ENCODE measurements around the gene SGTA.
"Not testable (repeated sequence)": the region's sequence is repeated elsewhere in the genome, so short reads cannot be mapped to it uniquely, and the experiment has no call there.

SGTA gene

GRCh38 chr19:2792666-2793065 is 9.6 kb upstream of the SGTA start:
- not testable (repeated sequence) for DNase-seq

DNA sequence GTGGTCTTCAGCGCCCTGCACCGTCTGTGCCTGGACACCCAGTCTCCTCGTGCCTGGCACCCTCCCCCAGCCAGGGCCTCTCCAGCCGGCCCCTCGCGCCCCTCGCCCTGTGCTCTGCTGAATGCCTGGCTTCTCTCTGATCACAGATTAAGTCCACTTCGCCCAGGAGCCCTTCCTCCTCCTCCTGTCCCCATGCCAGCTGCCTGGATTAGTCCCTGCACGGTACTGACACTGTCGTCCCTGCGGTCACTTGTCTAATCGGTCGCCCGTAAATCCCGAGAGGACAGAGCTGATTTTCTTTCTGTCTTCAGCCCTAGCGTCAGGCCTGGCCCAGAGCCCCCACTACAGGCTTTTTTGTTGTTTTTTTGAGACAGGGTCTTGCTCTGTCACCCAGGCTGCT is 8.8 kb upstream of the SGTA start:
- no peak for DNase-seq

DNA sequence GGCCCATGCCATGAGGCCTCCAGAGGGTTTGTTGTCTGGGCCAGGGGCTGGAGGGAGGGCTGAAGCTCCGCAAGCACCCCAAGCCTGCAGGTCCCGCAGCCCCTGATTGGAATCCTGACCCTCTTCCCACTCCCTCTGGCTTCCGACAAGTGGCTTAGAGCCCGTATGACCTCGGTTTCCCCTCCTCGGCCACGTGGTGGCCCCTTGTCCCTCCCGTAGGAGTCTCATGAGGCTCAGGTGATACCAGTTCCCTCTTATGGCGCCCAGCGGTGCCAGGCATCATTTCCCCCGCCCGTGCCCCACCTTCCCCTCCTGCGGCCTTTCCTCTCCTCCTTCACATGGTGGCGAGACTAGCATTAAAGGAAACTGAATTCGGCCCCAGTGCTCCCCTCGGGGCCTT is 8.4 kb upstream of the SGTA start:
- no peak for DNase-seq

- no peak for DNase-seq
Measured at GRCh38 chr19:2790557-2791271, 7.6 kb upstream of the SGTA start.

DNA sequence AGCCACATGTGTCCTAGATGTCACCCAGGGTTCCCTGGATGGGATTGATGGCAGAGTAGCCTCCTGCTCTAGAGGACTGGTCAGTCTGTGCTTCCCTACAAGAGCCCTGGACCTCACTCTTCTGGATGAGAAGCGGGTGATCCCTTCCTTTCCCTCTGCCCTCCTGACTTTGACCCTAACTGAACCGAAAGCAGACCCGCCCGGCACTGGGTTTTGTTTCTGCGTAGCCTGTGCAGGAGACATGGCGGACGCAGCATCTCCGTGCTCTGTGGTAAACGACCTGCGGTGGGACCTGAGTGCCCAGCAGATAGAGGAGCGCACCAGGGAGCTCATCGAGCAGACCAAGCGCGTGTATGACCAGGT is 7.1 kb upstream of the SGTA start:
- DNase-seq = no peak

DNA sequence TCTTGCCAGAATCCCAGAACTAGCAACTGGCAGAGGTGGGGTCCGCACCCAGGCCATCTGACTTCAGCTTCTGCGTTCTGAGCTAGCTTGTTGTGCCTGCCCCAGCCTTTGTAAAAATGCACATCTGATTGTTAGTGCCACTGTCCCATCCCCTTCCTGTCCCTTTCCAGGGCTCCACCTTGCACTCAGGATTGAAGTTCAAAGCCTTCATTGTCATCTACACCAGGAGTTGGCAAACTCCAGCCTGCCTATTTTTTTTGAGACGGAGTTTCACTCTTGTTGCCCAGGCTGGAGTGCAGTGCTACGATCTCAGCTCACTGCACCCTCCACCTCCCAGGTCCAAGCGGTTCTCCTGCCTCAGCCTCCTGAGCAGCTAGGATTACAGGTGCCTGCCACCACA is 5.2 kb upstream of the SGTA start:
- no peak for DNase-seq

GRCh38 chr19:2787115-2787514 is 4.0 kb upstream of the SGTA start:
- no peak for DNase-seq

- peak; percentile 96 for DNase-seq
Measured at GRCh38 chr19:2785244-2785997, 2.3 kb upstream of the SGTA start, which contains the start of gene THOP1. Gene THOP1 (plus strand): TSS chr19:2785503. CDS start chr19:2785663, 160 bp downstream.

GRCh38 chr19:2783781-2784145 is 690 bp upstream of the SGTA start:
- no peak for DNase-seq

DNA sequence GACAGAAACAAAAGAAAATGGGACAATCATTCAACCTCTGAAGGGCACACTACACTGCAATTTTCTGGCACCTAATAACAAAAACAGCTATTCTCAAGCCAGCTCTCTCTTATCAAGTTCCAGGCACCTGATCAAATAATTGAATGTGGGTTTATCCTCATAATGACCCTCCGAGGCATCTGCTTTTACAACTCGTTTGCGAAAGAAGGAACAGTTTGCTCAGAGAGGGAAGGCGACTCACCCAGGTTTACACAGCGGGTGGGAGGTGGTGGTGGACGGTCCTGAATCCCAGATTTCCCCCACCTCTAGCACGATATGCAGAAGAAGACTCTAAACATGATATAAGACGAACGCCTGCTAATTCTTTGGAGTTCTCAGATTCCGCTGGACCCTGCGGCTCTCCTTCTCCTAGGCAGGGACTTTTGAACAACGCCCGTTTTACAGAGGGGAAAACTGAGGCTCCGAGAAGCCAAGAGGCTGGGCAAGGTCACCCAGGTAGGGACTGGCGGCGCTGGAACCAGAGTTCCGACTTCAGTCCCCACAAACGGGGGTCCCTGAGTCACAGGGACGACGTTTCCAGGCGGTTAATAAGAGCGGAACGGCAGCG is 641 bp downstream of the SGTA start:
- DNase-seq = no peak

- no peak for DNase-seq
Measured at GRCh38 chr19:2780284-2780683, 2.8 kb downstream of the SGTA start.

DNA sequence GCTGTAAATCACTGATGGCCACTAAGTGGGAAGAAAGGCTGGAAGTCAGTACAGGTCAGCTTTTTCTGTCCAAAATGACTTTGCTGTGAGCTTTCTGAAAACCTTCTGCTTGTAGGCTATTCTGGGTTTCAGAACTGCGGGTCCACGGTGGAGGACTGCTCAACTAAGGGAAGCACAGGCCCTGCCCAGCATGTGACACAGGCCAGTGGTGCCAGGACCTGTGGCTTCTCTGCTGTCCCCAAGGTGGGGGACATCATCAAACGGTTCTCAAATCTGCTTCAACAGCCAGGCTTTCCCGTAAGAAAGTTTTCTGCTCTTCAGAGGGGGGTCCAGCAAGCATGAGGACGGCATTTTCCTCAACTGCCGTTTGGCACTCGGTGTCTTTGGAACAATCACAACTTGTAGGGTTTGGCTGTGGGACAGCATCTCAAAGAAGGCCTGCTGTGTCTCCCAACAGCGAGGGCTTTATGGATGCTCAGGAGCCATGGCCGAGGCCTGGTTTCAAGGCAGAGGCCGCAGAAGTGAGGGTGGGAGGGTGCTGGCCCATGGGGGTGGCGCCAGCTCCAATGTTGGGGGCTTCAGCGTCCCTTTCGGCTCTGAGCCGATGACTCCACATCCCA is 3.8 kb downstream of the SGTA start:
- no peak for DNase-seq

GRCh38 chr19:2777952-2778683 is 5.0 kb downstream of the SGTA start:
- DNase-seq = no peak

- no peak for DNase-seq
Measured at GRCh38 chr19:2775556-2776430, 7.3 kb downstream of the SGTA start.

DNA sequence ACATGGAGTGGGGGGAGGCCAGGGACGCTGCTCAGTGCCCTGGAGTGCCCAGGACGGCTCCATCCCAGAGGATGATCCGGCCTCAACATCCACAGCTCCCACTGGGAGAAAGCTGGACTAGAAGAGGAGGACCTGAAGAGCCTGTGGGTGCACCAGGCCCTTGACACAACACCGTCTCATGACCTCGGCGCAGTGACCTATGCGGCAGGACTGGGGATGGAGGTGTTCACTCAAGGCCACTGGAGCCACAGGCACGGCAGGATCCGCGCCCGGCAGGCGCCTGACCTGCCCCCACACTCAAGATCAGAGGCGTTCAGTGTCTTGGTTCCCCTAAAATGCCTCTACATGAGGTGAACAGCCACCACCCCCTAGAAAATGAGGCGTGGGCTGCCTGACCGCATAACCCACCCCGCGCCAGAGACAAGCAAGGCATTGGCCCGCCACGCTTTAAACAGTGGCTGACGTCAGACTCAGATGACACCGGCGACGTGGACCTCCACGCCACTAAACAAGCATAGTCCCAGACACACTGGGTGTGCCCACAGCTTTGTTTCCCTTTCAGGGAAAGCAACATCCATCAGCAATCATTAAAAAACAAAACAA is 8.0 kb downstream of the SGTA start:
- no peak for DNase-seq

DNA sequence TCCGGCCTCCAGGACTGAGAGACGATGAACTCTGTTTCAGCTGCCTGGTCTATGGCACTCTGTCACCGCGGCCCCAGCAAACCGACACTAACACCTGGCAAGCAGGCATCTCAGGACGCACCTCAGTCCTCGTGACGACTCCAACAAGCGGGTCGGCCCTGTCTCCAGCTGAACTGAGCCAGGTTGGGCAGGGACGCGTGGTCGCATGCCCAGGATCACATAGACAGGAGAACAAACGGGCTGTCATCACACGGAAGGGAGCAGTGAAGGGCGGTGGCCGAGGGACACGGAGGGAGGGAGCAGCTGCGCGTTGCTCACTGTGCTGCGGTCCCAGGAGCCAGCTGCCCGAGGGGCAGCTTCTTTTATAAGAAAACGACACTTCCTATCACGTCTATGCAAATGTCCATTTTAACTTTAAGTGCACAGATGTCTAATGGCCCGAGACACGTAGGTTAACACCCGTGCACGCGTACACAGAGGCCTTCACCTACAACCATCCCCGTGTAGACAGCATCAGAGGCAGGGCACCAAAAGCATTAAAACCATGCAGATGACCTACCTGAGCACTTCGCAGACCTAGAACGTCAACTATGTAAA is 8.9 kb downstream of the SGTA start:
- DNase-seq = no peak

- no peak for DNase-seq
Measured at GRCh38 chr19:2771786-2772674, 11.0 kb downstream of the SGTA start.

- DNase-seq = no peak
Measured at GRCh38 chr19:2770055-2771013, 12.7 kb downstream of the SGTA start.

- DNase-seq = no peak
Measured at GRCh38 chr19:2769218-2769617, 13.9 kb downstream of the SGTA start.

Data from NCI-H510A (cell line).